Posterior cingulate gyrus (tissue), 11 donors: Measurements from ENCODE around the gene MTG1.
A peak's percentile ranks its signal among the peaks of the same experiment; 100 is the strongest.

Experiments used
- DNase-seq, 10 donors: peaks; one replicate each; pipeline versions ENCODE4 v3.0.0 to v3.0.0-alpha.2; 2020 to 2021; ENCODE audit warnings: mixed read lengths in 3 of 10
- intact Hi-C: fragments of 100-400 bp; cut with DNase I; formaldehyde crosslinking; loops from one replicate; pipeline ENCODE4 v1.15.1; 2023

The MTG1 gene

GRCh38 chr10:133394064-133394663 is at the start of gene MTG1:
Gene MTG1 (plus strand): TSS chr10:133394157. CDS start chr10:133394221, 64 bp downstream.
- peak; percentile 90 to 99 (median 93) for DNase-seq
- intact Hi-C loops: no loop called here

GRCh38 chr10:133344236-133344635 is 49.7 kb upstream of the MTG1 start:
- DNase-seq: no peak
- intact Hi-C loops: no loop called here

- peak in 1 of 10 donors; percentile 62 for DNase-seq
- intact Hi-C loops: no loop called here
Observed at GRCh38 chr10:133346413-133346812, 47.5 kb upstream of the MTG1 start.

- peak in 1 of 10 donors; percentile 37 for DNase-seq
- intact Hi-C loops: no loop called here
Observed at GRCh38 chr10:133347710-133348517, 46.0 kb upstream of the MTG1 start.

GRCh38 chr10:133349160-133349568 is 44.8 kb upstream of the MTG1 start:
- DNase-seq: no peak

GRCh38 chr10:133349577-133350011 is 44.4 kb upstream of the MTG1 start:
- intact Hi-C loops: no loop called here

More at GRCh38 chr10:133349160-133349568, 44.8 kb upstream of the MTG1 start:
- intact Hi-C loops: no loop called here

GRCh38 chr10:133350283-133350949 is 43.5 kb upstream of the MTG1 start:
- no peak for DNase-seq
- intact Hi-C loops: no loop called here

More at GRCh38 chr10:133349577-133350011, 44.4 kb upstream of the MTG1 start:
- peak in 1 of 10 donors; percentile 59 for DNase-seq

- intact Hi-C loops: no loop called here
- no peak for DNase-seq
Observed at GRCh38 chr10:133350950-133351329, 43.0 kb upstream of the MTG1 start.

- intact Hi-C loops: no loop called here
- no peak for DNase-seq
Observed at GRCh38 chr10:133351408-133352318, 42.3 kb upstream of the MTG1 start.

- no peak for DNase-seq
- intact Hi-C loops: no loop called here
Observed at GRCh38 chr10:133353202-133353959, 40.6 kb upstream of the MTG1 start.

- intact Hi-C loops: no loop called here
- peak in 1 of 10 donors; percentile 55 for DNase-seq
Observed at GRCh38 chr10:133353988-133354605, 39.9 kb upstream of the MTG1 start.

- intact Hi-C loops: no loop called here
- DNase-seq: peak in 1 of 10 donors; percentile 61
Observed at GRCh38 chr10:133354672-133355240, 39.2 kb upstream of the MTG1 start.

- intact Hi-C loops: no loop called here
- DNase-seq: no peak
Observed at GRCh38 chr10:133355266-133355665, 38.7 kb upstream of the MTG1 start.

- no peak for DNase-seq
- intact Hi-C loops: no loop called here
Observed at GRCh38 chr10:133355991-133356390, 38.0 kb upstream of the MTG1 start.

GRCh38 chr10:133356549-133357284 is 37.2 kb upstream of the MTG1 start:
- intact Hi-C loops: no loop called here
- DNase-seq: no peak

- DNase-seq: peak in 2 of 10 donors; percentile 28 to 91
- intact Hi-C loops: no loop called here
Observed at GRCh38 chr10:133357285-133358161, 36.4 kb upstream of the MTG1 start, which contains the start of gene FUOM. Gene FUOM (minus strand): TSS chr10:133358019. CDS start chr10:133358007, 12 bp downstream.
